GM20431 (cell line): ENCODE data around the gene TTYH3.
"Not testable (repeated sequence)": the region's sequence is repeated elsewhere in the genome, so short reads cannot be mapped to it uniquely, and the experiment has no call there.

Experiments
- in situ Hi-C: fragments of 300-500 bp; cut with MseI, MboI; formaldehyde crosslinking; loops from one replicate; pipeline ENCODE4 v1.15.0; 2020; ENCODE audit warnings: low sequenced_read_pairs; ENCODE audit not compliant: unreplicated experiment

Gene TTYH3, protein sequence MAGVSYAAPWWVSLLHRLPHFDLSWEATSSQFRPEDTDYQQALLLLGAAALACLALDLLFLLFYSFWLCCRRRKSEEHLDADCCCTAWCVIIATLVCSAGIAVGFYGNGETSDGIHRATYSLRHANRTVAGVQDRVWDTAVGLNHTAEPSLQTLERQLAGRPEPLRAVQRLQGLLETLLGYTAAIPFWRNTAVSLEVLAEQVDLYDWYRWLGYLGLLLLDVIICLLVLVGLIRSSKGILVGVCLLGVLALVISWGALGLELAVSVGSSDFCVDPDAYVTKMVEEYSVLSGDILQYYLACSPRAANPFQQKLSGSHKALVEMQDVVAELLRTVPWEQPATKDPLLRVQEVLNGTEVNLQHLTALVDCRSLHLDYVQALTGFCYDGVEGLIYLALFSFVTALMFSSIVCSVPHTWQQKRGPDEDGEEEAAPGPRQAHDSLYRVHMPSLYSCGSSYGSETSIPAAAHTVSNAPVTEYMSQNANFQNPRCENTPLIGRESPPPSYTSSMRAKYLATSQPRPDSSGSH

DNA sequence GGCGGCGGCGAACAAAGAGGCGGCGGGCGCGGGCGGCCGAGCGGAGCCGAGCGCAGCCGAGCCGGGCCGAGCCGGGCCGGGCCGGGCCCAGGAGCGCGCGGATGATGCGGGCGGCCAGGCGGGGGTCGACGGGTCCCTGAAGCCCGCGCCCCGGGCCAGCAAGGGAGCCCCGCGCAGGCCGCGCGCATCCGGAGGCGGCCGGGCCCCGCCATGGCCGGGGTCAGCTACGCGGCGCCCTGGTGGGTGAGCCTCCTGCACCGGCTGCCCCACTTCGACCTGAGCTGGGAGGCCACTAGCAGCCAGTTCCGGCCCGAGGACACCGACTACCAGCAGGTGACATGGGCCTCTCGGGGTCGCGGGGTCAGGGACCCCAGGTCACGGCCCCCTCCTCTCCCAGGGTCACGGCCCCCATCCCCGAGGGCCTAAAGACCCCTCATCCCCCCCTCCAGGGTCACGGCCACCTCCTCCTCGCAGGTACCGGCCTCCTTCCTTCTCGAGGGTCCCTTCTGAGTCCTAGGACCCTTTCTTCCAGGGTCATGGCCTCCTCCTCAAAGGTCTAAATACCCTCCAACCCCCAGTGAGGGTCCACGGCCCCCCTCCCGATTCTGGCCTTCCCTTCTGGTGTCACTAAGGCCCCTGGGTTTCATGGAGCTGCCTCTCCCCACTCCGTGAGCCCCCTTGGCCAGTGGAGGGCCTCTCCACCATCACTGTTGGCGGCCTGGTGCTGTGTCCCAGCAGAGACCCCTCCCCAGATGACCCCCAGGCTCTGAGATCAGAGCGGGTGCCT, at the start of gene TTYH3:
Gene TTYH3, plus strand, starts transcription at position 41 of the 787 bp plus-strand sequence. Its CDS starts 170 bp downstream, at position 211.
- in situ Hi-C loops, result no loop called here

DNA sequence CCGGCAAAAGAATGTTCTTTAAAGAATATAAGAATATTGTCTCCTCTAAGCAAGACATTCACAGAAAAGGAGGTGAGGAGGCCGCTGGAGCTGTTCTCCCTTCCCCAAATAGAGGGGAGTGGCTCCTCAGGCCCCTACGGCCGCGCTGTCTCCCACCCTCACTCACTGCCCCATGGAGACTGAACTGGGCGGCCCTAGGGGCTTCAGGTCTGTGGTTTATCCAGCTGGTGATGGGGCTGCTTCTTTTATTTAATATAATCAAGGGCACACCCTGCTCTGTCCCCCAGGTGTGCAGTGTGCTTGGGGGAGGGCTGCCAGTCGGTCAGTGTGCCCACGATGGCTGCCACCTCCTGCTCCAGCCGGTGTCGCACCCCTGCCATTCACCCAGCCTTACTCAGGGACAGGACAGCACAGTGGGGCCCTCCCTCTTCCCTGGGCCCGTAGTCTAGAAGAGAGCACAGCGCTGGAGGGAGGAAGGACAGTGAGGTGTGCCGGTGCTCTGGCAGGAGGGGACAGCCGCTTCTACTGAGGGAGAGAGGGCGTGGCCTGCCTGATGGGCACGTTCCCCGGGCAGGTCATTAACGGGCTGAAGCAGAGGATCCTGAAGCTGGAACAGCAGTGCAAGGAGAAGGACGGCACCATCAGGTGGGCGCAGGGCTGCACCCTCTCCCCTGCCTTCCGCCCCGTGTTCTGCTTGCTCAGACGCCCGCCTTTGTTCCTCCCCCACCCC, 49.6 kb upstream of the TTYH3 start:
- in situ Hi-C loops, result no loop called here

GRCh38 chr7:2583798-2584580, 47.8 kb upstream of the TTYH3 start:
- in situ Hi-C loops, result no loop called here

- in situ Hi-C loops, result no loop called here
These were observed 46.3 kb upstream of the TTYH3 start for GRCh38 chr7:2585446-2585845.

DNA sequence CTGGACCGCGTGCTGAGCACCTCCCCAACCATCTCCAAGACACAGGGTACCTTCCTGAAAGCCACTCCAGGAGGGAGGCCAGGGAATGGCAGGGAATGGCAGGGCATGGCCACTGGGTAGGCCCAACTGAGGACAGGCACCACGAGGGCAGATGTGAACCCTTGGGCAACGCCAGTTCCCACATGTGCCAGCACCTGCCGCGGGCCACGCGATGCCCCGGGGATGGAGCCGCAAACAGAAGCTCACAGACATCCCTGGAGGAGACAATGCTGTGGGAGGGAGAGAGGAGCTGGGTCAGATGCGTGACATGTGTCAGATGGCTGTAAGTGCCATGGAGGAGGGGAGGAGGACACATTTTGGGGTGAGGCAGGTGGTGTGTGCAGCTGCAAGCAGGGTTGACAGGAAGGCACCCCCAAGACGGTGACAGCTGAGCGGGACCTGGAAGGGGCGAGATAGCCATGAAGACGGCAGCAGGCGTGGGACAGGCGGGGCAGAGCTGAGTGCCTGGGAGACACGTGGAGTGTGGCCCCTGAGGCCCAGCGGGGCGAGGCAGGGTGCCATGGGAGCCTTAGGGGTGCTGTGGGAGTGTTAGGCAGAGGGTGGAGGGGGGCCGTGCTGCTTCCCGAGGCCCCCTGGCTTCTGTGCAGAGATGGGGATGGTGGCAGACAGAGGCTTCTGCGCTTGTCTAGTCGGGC, 45.3 kb upstream of the TTYH3 start:
- in situ Hi-C loops, result no loop called here

- in situ Hi-C loops, result no loop called here
These were observed 44.7 kb upstream of the TTYH3 start for GRCh38 chr7:2587134-2587533.

GRCh38 chr7:2587778-2588177, 44.0 kb upstream of the TTYH3 start:
- in situ Hi-C loops, result no loop called here

DNA sequence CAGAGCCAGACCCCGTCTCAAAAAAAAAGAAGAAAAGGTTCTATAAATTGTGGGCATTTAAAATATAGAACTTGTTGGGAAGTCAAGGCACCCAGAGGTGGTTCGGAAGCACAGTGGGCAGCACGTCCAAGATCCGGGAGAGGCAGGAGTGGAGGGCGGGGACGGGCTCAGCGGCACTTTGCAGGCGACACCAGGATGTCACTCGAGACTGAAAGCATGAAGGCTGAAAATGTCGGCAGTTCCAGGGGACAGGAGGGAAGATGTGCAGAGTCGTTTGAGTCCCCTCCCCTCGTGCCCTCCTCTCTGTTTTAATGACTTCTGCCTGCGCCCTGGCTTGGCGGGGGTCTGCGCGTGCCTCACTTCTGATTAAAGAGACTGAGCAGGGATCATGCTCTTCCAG, 42.4 kb upstream of the TTYH3 start:
- in situ Hi-C loops, result no loop called here

DNA sequence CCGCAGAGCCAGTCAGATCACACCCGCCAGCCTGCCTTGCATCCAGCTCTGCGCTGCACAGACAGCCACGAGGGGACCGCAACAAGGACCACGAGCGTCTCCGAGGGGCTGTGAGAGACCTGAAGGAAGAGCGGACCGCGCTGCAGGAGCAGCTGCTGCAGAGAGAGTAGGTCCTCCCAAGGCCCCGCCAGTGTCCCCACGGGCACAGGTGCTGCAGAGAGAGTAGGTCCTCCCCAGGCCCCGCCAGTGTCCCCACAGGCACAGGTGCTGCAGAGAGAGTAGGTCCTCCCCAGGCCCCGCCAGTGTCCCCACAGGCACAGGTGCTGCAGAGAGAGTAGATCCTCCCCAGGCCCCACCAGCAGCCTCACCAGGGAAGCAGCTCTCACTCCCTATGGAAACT, 41.8 kb upstream of the TTYH3 start:
- in situ Hi-C loops, result not testable (repeated sequence)

- in situ Hi-C loops, result no loop called here
These were observed 39.4 kb upstream of the TTYH3 start for GRCh38 chr7:2592375-2592865.

- in situ Hi-C loops, result no loop called here
These were observed 38.6 kb upstream of the TTYH3 start for GRCh38 chr7:2593036-2593727.

DNA sequence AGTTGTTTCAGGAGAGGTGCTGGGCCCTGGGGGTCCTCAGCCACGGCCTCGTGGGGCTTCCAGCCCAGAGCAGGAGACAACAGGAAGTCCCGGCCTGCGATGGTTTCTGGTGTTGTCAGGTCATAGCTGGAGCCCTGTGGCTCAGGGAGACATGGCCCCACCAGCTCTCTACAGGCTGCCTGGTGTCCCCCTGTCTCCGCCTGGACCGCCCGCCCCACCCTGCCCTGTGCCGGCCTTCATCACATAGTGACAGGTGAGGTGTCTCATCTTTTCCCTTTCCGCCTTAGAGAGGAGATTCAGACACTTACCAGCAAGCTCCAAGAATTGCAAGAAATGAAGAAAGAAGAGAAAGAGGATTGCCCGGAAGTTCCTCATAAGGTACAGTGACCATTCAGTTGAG, 37.2 kb upstream of the TTYH3 start:
- in situ Hi-C loops, result no loop called here

DNA sequence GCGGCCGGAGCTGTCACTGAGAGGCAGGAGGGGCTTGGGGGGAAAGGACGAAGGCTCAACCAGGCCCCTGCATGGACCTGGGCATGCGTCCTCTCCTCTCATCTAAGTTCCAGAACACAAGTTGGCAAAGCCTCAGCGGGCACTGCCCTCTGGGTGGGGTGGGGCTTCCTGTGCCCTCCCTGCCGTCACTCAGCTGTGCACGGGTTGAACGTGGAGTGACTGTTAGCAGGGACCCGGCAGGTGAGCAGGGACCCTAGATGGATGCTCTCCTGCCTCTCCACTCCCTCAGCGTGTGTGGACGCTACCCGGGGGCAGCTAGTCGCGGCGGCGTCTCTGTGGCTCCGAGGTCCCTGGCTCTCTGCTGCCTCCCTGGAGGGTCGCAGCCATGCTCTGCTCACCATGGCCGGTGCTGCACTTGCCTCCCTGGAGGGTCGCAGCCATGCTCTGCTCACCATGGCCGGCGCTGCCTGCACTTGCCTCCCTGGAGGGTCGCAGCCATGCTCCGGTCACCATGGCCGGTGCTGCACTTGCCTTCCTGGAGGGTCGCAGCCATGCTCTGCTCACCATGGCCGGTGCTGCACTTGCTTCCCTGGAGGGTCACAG, 36.4 kb upstream of the TTYH3 start:
- in situ Hi-C loops, result no loop called here

- in situ Hi-C loops, result no loop called here
These were observed 35.1 kb upstream of the TTYH3 start for GRCh38 chr7:2596464-2597272.

GRCh38 chr7:2597273-2597640, 34.5 kb upstream of the TTYH3 start:
- in situ Hi-C loops, result no loop called here

DNA sequence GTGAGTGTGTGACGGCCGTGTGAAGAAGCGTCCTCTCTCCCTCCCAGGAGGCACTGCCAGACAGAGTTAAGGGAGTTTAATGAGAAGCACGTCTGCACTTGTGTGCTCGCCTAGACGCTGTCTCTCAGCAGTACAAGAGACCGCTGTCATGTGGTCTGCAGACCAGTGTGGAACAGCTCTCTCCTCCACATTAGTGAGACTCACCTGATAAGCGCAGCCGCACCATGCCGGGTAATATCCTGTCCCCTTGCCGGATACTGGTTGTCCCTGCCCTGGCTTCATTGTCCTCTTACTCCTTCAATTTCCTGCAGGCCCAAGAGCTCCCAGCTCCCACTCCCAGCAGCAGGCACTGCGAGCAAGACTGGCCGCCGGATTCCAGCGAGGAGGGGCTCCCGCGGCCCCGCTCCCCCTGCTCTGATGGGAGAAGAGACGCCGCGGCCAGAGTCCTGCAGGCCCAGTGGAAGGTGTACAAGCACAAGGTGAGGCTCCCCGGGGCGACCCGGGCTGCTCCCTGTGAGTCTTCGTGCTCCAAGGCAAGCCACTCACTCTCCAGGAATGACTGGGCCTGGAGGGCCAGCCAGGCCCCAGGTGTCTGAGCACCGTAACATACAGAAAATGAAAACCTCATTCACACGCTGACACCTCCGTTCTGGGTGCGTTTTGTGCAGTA, 33.5 kb upstream of the TTYH3 start:
- in situ Hi-C loops, result no loop called here

GRCh38 chr7:2601065-2601464, 30.7 kb upstream of the TTYH3 start:
- in situ Hi-C loops, result no loop called here
